A204.1 (cell line): ENCODE measurements around the gene B4GALT2.

ENCODE experiments used
- FAIRE-seq: peaks from 2 replicates; lab custom pipeline; 2012; peaks lifted over from hg19 to GRCh38; lab: Jason Lieb, UNC

The B4GALT2 gene

GRCh38 chr1:43970911-43971310 lies 8.1 kb upstream of the B4GALT2 start:
- FAIRE-seq, result no peak

GRCh38 chr1:43971336-43971980 lies 7.6 kb upstream of the B4GALT2 start:
- FAIRE-seq, result no peak

DNA sequence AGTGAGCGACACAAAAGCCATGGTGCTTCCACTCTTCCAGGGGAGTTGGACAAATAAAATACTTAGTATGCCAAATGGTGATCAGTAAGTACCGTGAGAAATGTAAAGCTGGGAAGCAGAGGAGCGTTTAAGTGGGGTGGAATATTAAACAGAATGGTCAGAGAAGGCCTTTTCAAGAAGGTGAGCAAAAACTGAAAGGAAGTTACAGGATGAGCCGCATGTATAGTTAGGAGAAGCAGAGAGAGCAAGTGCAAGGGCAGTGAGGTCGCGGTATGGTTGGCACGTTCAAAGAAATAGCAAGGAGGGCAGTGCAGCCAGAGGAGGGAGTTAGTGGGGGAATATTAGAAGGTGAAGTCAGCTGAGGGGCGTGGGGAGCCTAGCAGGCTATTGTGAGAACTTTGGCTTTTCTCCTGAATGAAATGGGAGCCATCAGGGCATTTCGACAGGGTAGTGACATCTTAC lies 5.0 kb upstream of the B4GALT2 start:
- FAIRE-seq, result no peak

DNA sequence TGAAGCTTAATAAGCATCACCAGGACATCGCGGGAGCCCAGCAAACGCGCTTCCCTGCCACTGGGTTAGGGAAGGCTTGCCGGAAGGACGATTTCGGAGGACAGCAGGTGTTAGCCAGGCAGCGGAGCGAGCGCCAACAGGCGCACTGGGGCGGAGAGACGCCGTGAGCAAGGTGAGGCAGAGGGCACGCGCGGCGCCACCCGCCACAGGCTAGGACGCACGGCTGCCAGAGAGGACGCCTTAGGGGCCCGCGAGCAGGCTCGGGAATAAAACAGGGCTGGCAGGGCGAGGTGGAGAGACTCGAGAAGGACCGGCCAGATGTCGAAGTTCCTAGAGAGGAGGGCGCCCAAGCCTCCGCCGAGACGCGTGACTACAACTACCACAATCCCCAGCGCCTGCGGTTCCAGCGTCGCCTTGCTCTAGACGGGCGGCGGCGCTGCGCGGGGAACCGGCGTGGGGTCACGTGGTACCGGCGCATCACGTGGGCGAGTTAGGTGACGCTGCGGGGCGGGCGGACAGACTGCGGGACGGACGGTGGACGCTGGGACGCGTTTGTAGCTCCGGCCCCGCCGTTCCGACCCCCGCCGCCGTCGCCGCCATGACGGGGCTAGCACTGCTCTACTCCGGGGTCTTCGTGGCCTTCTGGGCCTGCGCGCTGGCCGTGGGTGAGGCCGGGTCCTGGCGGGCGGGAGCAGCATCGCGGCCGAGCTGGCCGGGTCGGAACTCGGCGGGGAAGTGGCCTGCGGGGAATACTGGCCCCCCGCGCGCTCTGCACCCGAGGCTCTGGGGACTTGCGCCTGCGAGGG lies 4.4 kb upstream of the B4GALT2 start, which contains the start of gene ATP6V0B:
ATP6V0B (plus strand) TSS at position 518 of the 806 bp plus-strand sequence; CDS start at position 599, 81 bp downstream.
- no peak for FAIRE-seq

GRCh38 chr1:43975249-43975961 lies 3.6 kb upstream of the B4GALT2 start:
- FAIRE-seq, result no peak

DNA sequence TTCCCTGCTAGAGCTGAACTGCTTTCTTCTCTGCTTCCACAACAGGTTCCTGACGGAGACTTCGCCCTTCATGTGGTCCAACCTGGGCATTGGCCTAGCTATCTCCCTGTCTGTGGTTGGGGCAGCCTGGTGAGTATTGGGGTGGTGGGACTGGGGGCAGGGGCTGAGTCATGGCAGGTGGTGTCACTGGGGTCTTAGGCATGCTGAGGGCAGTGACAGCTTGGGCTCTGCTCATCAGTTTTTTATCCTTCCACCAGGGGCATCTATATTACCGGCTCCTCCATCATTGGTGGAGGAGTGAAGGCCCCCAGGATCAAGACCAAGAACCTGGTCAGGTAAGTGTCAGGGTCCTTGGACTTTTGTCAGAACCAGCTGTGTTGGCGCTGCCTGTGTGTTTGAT lies 3.0 kb upstream of the B4GALT2 start:
- FAIRE-seq, result no peak

GRCh38 chr1:43976890-43977289 lies 2.1 kb upstream of the B4GALT2 start:
- no peak for FAIRE-seq

DNA sequence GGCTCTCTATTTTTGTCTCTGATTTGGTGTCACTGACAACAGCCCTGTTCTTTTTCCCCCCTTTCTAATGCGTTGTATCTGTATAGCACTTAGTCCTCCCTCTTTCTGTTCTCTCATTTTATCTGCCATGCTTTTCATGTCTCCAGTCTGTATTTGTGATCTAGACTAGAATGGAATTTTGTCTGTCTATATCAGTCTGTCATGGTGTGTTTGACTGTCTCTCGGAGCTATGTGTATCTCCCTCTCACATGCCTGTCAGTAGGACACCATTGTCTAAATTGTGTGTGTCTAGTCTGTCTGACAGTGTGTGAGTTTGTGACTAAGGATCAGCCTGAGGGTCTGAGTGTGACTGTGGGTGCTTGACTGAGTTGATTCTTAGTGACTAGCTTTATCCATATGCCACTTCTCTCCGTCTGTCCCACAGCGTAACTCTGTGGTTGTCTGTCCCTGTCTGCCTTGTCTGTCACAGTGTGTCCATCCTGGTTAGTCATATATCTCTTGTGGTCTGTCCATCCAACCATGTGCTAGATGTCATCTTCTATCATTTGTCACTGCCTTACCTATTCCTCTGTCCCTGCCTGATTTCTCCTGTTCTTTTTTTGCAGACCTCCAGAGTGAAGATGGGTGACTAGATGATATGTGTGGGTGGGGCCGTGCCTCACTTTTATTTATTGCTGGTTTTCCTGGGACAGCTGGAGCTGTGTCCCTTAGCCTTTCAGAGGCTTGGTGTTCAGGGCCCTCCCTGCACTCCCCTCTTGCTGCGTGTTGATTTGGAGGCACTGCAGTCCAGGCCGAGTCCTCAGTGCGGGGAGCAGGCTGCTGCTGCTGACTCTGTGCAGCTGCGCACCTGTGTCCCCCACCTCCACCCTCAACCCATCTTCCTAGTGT lies 1.4 kb upstream of the B4GALT2 start:
- no peak for FAIRE-seq

GRCh38 chr1:43978264-43978550 lies 803 bp upstream of the B4GALT2 start:
- no peak for FAIRE-seq

DNA sequence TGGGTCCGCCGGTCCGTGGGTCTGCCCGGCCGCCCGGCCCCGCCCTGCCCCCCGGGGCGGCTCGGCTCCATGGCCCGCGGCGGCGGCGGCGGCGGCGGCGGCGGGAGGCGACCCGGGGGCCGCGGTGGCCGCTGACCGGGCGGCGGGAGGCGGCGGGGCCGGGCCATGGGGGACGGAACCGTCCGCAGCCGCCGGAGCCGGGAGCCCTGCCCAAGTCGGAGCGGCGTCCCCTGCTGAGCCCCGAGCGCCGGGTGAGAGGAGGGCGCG lies 184 bp downstream of the B4GALT2 start:
- no peak for FAIRE-seq

DNA sequence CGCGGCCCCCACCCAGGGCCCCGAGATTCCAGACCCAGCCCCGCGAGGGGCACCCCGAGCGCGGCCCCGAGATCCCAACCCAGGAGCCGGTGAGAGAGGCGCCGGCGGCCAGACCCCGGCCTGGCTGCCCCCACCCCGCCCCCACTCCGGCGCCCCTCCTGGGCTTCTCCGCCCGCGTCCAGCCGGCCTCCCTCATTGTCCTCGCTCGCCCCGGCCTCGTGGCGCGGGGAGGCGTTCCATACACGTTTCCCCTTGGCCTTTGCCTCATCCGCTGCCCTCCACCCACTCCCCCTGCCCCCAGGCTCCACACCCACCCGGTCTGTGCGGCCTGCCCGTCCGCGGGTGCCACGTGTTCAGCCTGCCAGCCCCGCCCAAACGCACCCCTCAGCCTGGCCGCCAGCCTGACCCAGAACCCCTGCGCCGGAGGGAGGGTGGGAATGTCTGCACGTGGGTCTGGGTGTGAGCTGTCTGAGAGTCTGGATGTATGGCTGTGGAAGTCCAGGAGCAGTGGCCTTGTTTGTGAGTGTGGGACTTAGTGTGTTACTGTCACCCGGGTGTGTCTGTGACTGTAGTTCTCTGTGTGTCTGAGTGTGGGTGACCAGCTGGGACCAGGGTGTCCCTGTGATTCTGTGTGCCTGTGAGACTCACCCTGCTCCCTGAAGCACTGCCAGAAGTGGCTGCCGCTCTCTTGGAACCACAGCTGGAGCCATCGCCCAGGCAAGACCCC lies 681 bp downstream of the B4GALT2 start:
- FAIRE-seq, result no peak

- no peak for FAIRE-seq
Measured at GRCh38 chr1:43980255-43981134, 1.5 kb downstream of the B4GALT2 start.

DNA sequence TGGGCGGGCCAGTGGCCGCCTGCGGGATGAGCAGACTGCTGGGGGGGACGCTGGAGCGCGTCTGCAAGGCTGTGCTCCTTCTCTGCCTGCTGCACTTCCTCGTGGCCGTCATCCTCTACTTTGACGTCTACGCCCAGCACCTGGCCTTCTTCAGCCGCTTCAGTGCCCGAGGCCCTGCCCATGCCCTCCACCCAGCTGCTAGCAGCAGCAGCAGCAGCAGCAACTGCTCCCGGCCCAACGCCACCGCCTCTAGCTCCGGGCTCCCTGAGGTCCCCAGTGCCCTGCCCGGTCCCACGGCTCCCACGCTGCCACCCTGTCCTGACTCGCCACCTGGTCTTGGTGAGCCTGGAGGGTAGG lies 2.1 kb downstream of the B4GALT2 start:
- FAIRE-seq, result no peak

GRCh38 chr1:43981636-43982035 lies 2.6 kb downstream of the B4GALT2 start:
- no peak for FAIRE-seq

GRCh38 chr1:43982241-43982640 lies 3.2 kb downstream of the B4GALT2 start:
- FAIRE-seq, result no peak

DNA sequence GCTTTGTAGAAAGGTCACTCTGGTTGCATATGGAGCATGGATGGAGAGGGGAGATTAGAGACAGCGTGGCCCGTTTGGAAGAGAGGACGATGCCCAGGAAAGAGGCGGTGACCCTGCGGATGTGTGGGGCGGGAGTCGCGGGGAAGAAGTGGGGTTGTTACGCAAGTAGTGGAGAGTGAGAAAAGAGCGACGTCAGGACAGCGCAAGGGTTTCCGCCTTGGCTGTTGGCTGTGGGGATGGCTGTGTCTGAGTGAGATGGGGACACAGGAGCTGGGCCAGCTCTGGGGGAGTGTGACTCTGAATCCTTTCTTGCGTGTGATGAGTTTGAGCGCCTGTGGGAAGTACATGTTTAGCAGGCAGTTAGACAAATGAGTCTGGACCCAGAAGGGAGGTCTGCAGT lies 3.8 kb downstream of the B4GALT2 start:
- no peak for FAIRE-seq

- FAIRE-seq, result no peak
Measured at GRCh38 chr1:43983253-43983899, 4.4 kb downstream of the B4GALT2 start.

DNA sequence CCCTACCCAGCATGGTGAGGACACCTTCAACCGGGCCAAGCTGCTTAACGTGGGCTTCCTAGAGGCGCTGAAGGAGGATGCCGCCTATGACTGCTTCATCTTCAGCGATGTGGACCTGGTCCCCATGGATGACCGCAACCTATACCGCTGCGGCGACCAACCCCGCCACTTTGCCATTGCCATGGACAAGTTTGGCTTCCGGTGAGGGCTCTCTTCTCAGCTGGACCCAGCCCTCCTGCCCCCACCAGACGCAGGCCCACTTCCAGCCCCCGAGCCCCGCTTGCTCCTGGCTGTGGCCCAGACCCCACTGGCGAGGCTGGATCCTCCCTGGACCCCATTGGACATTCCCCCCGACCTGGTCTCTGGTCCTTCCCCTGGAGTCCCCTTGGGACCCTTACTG lies 5.8 kb downstream of the B4GALT2 start:
- no peak for FAIRE-seq

DNA sequence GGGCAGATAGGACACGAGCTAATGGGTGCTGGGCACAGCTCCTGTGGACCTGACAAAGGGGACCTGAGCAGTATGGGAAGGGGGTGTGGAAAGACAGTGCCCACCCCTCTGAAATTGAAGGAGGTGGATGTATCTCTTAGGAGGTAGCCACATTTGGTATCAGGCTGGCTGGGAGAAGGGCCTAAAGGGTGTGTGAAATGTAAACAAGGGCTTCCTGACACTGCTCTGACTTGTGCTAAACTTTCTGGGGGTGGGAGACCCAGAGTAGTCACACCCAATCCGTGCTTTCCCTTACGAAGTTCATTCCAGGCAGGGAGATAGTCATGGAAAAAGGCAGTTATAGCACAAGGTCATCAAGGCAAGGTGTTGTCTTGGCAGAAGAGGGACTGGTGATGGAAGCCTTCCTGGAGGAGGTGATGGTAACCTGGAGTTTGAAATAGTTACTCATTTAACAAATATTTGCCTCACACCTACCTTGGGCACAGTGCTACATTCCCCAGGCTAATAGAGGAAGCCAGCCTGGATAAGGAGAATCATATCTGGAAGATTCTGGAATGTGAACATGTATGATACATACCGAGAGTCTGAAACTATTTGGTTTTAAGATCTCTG lies 7.1 kb downstream of the B4GALT2 start:
- FAIRE-seq, result no peak

DNA sequence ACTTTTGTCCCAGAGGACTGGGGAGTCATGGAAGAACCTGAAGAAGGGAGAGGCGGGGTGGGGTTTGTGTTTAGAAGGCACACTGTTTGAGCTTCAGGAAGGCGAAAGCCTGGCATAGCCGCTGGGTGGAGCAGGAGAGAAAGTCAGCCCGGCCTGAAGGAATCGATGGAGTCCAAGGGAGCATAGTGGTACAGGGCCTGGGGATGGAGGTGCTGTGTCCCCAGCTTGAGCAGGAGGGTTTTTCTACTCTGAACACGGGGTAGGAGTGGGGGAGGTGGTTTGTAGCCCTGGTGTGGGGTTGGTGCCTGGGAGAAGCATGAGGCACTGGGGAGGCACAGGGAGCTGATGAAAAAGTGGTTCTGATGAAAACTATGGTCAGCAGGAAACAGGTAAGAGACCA lies 7.7 kb downstream of the B4GALT2 start:
- FAIRE-seq, result no peak
